Measurements from ENCODE around the gene RNF213. TPM values are rescaled to one million over a fixed set of nuclear protein-coding genes. Genes with fewer than 3 reads are reported as not detected.

RNF213 gene
- total RNA-seq, 1 donor from 2014 or later = 25.6 TPM

- H3K4me1 ChIP-seq = peaks cover 14% of the 10 kb centered on the region
- no peak overlapping the region for H3K4me3 ChIP-seq
- no peak for TF ChIP-seq CTCF (IDR thresholded peaks at IDR 0.05; ENCODE audit: borderline replicate concordance)
- H3K27me3 ChIP-seq (ENCODE audit: low read depth) = no peaks in the 10 kb centered on the region
- peaks cover 98% of the 10 kb centered on the region for H3K36me3 ChIP-seq
- intact Hi-C loops (cut with micrococcal nuclease) = no loop called here
- no peak overlapping the region for H3K27ac ChIP-seq (replicated peaks)
- DNase-seq = no peak
- no peaks in the 10 kb centered on the region for H3K9me3 ChIP-seq (replicated peaks)
Measured at GRCh38 chr17:80365001-80365965, 104.6 kb downstream of the RNF213 start.

- intact Hi-C loops (cut with micrococcal nuclease) = no loop called here
- Histone ChIP-seq H3K36me3 (peaks cover 98% of the 10 kb centered on the region), H3K4me1 (peaks cover 14% of the 10 kb centered on the region), H3K27me3 (ENCODE audit: low read depth) (no peaks in the 10 kb centered on the region), H3K27ac (replicated peaks) (no peak overlapping the region), H3K9me3 (replicated peaks) (no peaks in the 10 kb centered on the region), H3K4me3 (no peak overlapping the region)
- no peak for DNase-seq
- TF ChIP-seq CTCF (IDR thresholded peaks at IDR 0.05; ENCODE audit: borderline replicate concordance) = no peak
Measured at GRCh38 chr17:80365983-80366382, 105.3 kb downstream of the RNF213 start.

GRCh38 chr17:80367503-80367902 lies 106.9 kb downstream of the RNF213 start:
- Histone ChIP-seq H3K27ac (replicated peaks) (no peak overlapping the region), H3K4me1 (peaks cover 11% of the 10 kb centered on the region), H3K4me3 (no peak overlapping the region), H3K9me3 (replicated peaks) (no peaks in the 10 kb centered on the region), H3K36me3 (peaks cover 98% of the 10 kb centered on the region), H3K27me3 (ENCODE audit: low read depth) (no peaks in the 10 kb centered on the region)
- intact Hi-C loops (cut with micrococcal nuclease) = no loop called here
- no peak for DNase-seq
- no peak for TF ChIP-seq CTCF (IDR thresholded peaks at IDR 0.05; ENCODE audit: borderline replicate concordance)

- Histone ChIP-seq H3K27me3 (ENCODE audit: low read depth) (no peaks in the 10 kb centered on the region), H3K36me3 (peaks cover 96% of the 10 kb centered on the region), H3K4me1 (no peaks in the 10 kb centered on the region), H3K27ac (replicated peaks) (no peak overlapping the region), H3K4me3 (no peak overlapping the region), H3K9me3 (replicated peaks) (no peaks in the 10 kb centered on the region)
- intact Hi-C loops (cut with micrococcal nuclease) = no loop called here
- no peak for TF ChIP-seq CTCF (IDR thresholded peaks at IDR 0.05; ENCODE audit: borderline replicate concordance)
- no peak for DNase-seq
Measured at GRCh38 chr17:80371196-80371595, 110.5 kb downstream of the RNF213 start.

GRCh38 chr17:80372456-80372855 lies 111.8 kb downstream of the RNF213 start:
- Histone ChIP-seq H3K27me3 (ENCODE audit: low read depth) (no peaks in the 10 kb centered on the region), H3K36me3 (peaks cover 98% of the 10 kb centered on the region), H3K9me3 (replicated peaks) (no peaks in the 10 kb centered on the region), H3K27ac (replicated peaks) (no peak overlapping the region), H3K4me1 (no peaks in the 10 kb centered on the region), H3K4me3 (no peak overlapping the region)
- DNase-seq = no peak
- intact Hi-C loops (cut with micrococcal nuclease) = no loop called here
- TF ChIP-seq CTCF (IDR thresholded peaks at IDR 0.05; ENCODE audit: borderline replicate concordance) = no peak

All from left ventricle myocardium inferior (tissue), 1 donor.